Stomach smooth muscle (tissue), 2 donors: ENCODE measurements around the gene PLXDC1.

Experiments used
- H3K27ac ChIP-seq: one replicate; pipeline ENCODE4 v1.7.0; 2013; ENCODE audit warnings: mild to moderate bottlenecking, low read length, inconsistent platforms
- H3K27me3 ChIP-seq, 2 donors: one replicate each; pipeline ENCODE4 v1.7.0; 2013; ENCODE audit warnings: low read length in 2 of 2; ENCODE audit not compliant: insufficient read depth in 2 of 2, control insufficient read depth in 1 of 2
- H3K36me3 ChIP-seq, 2 donors: one replicate each; pipeline ENCODE4 v1.7.0; 2013; ENCODE audit warnings: low read length in 2 of 2; ENCODE audit not compliant: control insufficient read depth in 2 of 2, insufficient read depth in 2 of 2
- H3K4me1 ChIP-seq: one replicate; pipeline ENCODE4 v1.7.0; 2013; ENCODE audit warnings: low read length; ENCODE audit not compliant: control insufficient read depth, insufficient read depth
- H3K4me3 ChIP-seq, 2 donors: one replicate each; pipeline ENCODE4 v1.7.0; 2013; ENCODE audit warnings: low read length in 2 of 2
- H3K9ac ChIP-seq, 2 donors: one replicate each; pipeline ENCODE4 v1.7.0; 2013; ENCODE audit warnings: low read length in 2 of 2, mild to moderate bottlenecking in 1 of 2
- H3K9me3 ChIP-seq, 2 donors: one replicate each; pipeline ENCODE4 v1.7.0; 2013; ENCODE audit warnings: low read length in 2 of 2; ENCODE audit not compliant: control insufficient read depth in 2 of 2
- donor health status: healthy.
- donor health status: Pancreatic carcinoma.

The PLXDC1 gene

DNA sequence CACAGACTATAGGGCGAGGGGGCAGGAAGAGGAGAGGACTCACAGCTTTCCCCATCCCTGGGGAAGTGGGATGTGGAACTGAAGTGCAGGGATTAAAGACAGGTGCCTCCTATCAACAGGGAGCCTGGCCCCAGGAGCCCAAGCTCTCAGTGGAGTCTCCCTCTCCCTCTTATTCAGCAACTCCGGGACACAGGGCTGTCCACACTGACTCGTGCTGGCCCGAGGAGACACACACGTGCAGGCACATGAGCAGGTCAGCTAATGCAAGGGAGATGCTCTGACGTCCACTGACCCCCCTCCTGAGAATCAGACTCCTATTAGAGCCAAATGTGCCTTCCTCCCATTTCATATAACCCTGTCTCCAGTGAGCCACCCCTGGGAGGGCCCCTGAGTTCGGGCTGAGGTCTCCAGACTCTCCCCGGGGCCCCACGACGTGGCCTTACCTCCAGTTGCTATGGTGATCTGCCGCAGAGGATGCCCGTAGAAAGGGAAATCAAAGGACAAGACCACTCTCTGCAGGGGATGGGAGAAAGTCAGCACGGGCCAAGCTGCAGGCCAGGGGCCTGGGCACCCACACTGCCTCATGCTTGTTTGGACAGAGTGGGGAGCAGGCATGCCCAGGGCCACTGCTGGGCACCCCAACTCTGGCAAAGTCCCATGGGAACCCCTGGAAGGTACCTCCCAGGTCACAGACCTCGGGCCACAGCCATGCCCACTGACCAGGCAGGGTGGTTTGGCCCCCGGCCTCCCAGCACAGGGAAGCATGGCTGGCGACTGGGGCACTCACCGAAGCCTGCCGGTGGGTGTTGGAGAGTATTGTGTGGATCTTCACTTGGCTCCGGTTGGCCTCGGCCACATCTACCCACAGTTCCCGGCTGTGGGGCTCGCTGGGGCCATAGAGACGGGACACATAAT, 42.7 kb downstream of the PLXDC1 start:
- no peak overlapping the region for H3K4me3 ChIP-seq
- H3K36me3 ChIP-seq, result no peaks in the 10 kb centered on the region
- H3K4me1 ChIP-seq, result peaks cover 8% of the 10 kb centered on the region
- H3K9me3 ChIP-seq, result no peaks in the 10 kb centered on the region
- H3K27me3 ChIP-seq, result no peaks in the 10 kb centered on the region
- H3K9ac ChIP-seq, result no peak overlapping the region
- no peak overlapping the region for H3K27ac ChIP-seq

DNA sequence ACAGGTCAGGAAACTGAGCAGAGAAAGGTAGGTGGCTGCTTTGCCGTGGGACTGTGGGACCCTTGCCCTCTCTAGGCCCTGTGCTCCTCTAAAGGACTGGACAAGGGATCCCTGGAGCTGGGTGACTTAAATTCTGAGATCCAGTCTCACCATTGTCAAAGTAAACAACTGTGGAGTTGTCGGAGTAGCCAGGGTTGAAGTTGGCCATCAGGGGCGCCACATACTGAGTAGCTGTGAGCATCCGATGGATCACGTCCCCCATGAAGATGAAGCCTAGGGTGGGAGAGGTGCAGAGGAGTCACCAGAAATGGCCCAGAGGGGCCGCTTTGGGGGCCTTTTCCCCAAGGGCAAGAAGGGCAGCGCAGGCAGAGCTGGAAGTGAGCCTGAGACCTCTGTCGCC, 43.5 kb downstream of the PLXDC1 start:
- no peaks in the 10 kb centered on the region for H3K27me3 ChIP-seq
- H3K4me1 ChIP-seq, result peaks cover 8% of the 10 kb centered on the region
- H3K9me3 ChIP-seq, result no peaks in the 10 kb centered on the region
- H3K27ac ChIP-seq, result no peak overlapping the region
- no peak overlapping the region for H3K4me3 ChIP-seq
- no peak overlapping the region for H3K9ac ChIP-seq
- H3K36me3 ChIP-seq, result no peaks in the 10 kb centered on the region

DNA sequence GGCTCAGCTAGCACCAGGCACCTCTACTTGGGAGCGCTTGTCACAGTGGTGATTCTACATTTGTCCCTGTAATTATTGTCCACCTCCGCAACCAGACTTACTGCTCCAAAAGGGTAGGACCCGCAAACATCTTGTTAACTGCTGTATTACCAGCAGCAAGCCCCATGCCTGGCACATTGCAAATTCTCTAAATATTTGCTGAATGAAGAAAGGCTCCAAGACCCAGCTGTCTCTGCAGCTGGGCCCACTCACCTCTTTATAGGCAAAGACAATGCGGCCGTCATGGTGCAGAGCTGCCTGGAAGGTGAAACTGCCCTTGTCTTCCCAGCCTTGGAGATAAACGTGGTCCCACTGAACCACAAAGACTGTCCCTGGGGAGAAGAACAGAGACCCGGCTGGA, 44.3 kb downstream of the PLXDC1 start:
- Histone ChIP-seq H3K4me1 (peaks cover 8% of the 10 kb centered on the region), H3K36me3 (no peaks in the 10 kb centered on the region), H3K4me3 (no peak overlapping the region), H3K27me3 (no peaks in the 10 kb centered on the region), H3K9ac (no peak overlapping the region), H3K9me3 (no peaks in the 10 kb centered on the region), H3K27ac (no peak overlapping the region)

DNA sequence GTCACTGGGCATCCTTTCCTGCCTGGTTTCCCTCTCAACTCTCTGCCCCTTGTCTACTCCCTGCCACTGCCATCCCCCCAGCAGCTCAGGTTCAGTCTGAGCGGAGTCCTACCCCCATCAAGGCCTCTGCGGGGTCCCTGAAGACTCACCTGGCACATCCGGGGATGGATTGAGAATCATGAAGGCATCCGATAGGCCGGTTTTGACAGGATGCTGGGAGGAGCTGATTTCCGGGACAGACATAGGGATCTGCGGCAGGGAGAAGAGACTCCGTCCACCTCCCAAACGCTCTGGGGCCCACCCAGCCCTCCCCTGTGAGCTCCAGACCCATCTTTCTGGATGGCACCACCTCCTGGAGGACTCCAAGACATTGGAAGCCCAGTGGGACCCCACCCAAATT, 45.7 kb downstream of the PLXDC1 start:
- Histone ChIP-seq H3K9ac (no peak overlapping the region), H3K4me3 (no peak overlapping the region), H3K27ac (no peak overlapping the region), H3K36me3 (no peaks in the 10 kb centered on the region), H3K27me3 (no peaks in the 10 kb centered on the region), H3K4me1 (peaks cover 7% of the 10 kb centered on the region), H3K9me3 (no peaks in the 10 kb centered on the region)

DNA sequence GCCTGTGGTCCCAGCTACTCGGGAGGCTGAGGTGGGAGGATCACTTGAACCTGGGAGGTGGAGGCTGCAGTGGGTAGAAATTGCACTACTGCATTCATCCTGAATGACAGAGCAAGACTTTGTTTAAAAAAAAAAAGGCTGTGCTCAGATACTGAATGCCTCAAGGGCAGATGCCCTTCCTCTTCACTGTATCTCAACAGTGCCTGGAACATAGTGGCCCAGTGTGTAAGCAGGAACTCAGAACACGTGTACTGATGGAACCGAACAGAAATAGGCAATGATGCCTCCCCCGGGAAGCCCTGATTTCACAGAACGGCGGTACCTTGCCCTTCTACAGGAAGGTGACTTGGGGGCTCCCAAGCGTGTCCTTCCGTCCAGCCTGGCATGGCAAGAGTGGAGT, 46.8 kb downstream of the PLXDC1 start:
- Histone ChIP-seq H3K9me3 (no peaks in the 10 kb centered on the region), H3K4me1 (peaks cover 8% of the 10 kb centered on the region), H3K4me3 (no peak overlapping the region), H3K27ac (no peak overlapping the region), H3K36me3 (no peaks in the 10 kb centered on the region), H3K9ac (no peak overlapping the region), H3K27me3 (no peaks in the 10 kb centered on the region)

DNA sequence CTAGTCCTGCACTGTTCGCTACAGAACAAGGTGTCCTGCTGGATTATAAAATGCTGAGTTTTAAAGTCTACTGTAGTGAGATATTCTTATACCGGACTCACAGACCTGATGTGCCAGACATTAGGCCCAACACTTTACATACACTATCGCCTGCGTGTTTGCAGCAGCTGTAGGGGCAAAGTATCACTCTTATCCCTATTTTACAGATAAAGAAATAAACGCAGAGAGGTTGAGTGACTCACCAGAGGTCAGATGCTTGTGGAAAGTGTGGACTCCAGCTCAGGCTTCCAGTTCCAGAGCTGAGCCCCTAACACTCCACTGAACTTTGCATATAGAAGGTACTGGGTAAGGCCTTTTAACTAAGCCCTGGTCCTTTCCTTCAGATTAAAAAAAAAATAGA, 47.4 kb downstream of the PLXDC1 start:
- H3K27me3 ChIP-seq, result no peaks in the 10 kb centered on the region
- peaks cover 14% of the 10 kb centered on the region for H3K4me1 ChIP-seq
- H3K9ac ChIP-seq, result no peak overlapping the region
- H3K9me3 ChIP-seq, result no peaks in the 10 kb centered on the region
- no peak overlapping the region for H3K27ac ChIP-seq
- no peak overlapping the region for H3K4me3 ChIP-seq
- H3K36me3 ChIP-seq, result no peaks in the 10 kb centered on the region

DNA sequence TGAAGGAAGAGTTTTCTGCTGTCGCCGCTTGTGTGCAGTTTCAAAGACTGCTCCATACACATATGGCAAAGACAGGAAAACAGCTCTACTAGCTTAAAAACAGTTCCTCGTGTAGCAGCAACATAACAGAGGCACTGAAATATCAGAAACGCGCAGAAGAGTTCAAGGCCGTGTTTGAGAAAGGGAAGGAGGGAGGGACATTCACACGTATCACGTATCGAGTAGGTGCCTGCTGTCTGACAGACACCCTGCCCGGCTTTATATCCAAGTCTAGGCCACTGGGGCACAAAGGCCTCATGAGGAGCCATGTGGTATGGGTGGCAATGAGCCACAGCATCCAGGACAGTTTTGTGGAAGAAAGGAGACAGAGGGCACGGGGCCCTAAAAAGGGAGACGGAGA, 50.3 kb downstream of the PLXDC1 start:
- Histone ChIP-seq H3K9ac (no peak overlapping the region), H3K4me3 (no peak overlapping the region), H3K4me1 (peaks cover 26% of the 10 kb centered on the region), H3K36me3 (no peaks in the 10 kb centered on the region), H3K9me3 (no peaks in the 10 kb centered on the region), H3K27ac (no peak overlapping the region), H3K27me3 (no peaks in the 10 kb centered on the region)

DNA sequence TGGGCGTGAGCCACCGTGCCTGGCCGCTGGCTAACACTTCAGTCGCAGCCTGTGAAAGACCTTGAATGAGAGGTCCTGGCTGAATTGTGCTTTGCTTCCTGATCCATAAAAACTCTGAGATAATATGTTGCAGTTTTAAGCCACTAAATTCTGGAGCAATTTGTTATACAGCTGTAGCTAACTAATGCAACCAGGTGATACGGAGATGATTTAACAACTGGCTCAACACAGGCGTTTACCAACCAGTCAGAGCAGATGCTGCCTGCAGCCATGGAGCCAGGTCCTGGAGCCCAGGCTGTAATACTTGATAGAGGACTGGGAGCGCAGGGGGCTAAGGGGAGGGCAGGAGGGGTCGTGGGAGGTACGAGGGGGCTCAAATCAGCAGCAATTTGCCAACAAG, 50.9 kb downstream of the PLXDC1 start:
- H3K27me3 ChIP-seq, result no peaks in the 10 kb centered on the region
- H3K4me3 ChIP-seq, result no peak overlapping the region
- no peaks in the 10 kb centered on the region for H3K9me3 ChIP-seq
- peaks cover 27% of the 10 kb centered on the region for H3K4me1 ChIP-seq
- H3K27ac ChIP-seq, result no peak overlapping the region
- no peak overlapping the region for H3K9ac ChIP-seq
- H3K36me3 ChIP-seq, result no peaks in the 10 kb centered on the region

DNA sequence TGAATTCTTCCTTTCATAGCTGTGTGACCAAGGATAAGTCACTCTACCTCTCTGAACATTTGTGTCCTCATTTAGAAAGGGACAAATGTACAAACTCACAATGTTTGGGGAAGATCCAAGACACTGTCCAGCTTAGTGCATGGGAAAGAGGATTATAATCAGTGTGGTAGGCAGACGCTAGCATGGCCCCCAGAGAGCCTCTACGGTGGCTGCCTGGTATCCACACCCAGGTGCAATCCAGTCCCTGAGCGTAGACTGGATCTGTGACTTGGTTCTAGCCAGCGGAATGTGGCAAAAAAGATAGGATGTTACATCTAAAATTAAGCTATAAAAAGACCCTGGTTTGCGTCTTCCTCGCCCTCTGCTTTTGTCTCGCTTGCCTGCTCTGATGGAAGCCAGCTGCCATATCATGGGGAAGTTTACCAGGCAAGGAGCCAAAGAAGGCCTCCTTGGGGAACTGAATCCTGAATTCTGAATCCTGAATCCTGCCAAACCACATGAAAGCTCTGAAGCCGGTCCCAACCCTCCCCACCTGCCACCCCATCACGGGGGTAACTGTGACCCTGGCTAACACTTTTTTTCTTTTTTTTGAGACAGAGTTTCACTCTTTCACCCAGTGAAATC, 51.7 kb downstream of the PLXDC1 start:
- Histone ChIP-seq H3K4me3 (peak overlapping the region in 1 of 2 donors; percentile 49), H3K9me3 (no peaks in the 10 kb centered on the region), H3K4me1 (peaks cover 30% of the 10 kb centered on the region), H3K9ac (no peak overlapping the region), H3K27ac (peak overlapping the region; percentile 58), H3K27me3 (no peaks in the 10 kb centered on the region), H3K36me3 (no peaks in the 10 kb centered on the region)

DNA sequence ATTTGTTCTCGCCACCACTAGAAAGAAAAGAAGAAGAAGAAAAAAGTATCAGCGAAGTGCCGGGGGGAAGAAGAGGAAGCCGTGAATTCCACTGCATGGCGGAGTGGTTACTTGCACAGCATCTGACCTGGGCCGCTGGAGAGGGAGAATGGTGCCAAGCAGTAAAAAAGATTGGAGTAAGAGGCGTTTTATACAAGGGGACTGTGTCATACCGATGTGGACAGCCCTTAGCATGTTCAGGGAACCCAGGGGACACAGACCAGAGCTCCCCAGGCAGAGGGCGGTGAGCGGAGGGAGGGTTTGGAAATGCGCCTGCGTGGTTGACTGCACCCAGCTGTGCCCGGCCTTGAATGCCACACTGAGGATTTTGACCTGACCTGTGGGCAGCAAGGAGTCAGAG, 52.8 kb downstream of the PLXDC1 start:
- H3K9ac ChIP-seq, result no peak overlapping the region
- no peak overlapping the region for H3K4me3 ChIP-seq
- peak overlapping the region; percentile 11 for H3K27ac ChIP-seq
- H3K9me3 ChIP-seq, result no peaks in the 10 kb centered on the region
- H3K4me1 ChIP-seq, result peaks cover 32% of the 10 kb centered on the region
- H3K27me3 ChIP-seq, result no peaks in the 10 kb centered on the region
- no peaks in the 10 kb centered on the region for H3K36me3 ChIP-seq

DNA sequence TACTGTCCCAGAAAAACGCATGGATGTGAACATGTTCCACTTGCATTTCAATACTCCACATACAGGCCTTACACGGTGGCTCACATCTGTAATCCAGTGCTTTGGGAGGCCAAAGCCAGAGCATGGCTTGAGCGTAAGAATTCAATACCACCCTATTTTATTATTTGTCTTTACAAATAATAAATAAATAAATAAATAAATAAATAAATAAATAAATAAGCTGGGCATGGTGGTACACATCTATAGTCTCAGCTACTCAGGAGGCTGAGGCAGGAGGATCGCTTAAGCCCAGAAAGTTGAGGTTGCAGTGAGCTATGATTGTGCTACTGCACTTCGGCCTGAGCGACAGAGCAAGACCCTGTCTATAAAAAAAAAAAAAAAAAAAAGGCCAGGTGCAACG, 53.9 kb downstream of the PLXDC1 start:
- H3K36me3 ChIP-seq, result no peaks in the 10 kb centered on the region
- no peaks in the 10 kb centered on the region for H3K9me3 ChIP-seq
- H3K27me3 ChIP-seq, result no peaks in the 10 kb centered on the region
- no peak overlapping the region for H3K4me3 ChIP-seq
- H3K27ac ChIP-seq, result no peak overlapping the region
- peaks cover 32% of the 10 kb centered on the region for H3K4me1 ChIP-seq
- no peak overlapping the region for H3K9ac ChIP-seq
